Measurements from ENCODE around the gene MGAT3. TPM values are rescaled to one million over a fixed set of nuclear protein-coding genes. Genes with fewer than 3 reads are reported as not detected.

MGAT3 gene
- total and polyA plus RNA-seq, 2 of the 13 experiments (the other 11 are each of a cell fraction or from before 2014, with no cell fraction given), result 0.11 to 0.15 TPM

DNA sequence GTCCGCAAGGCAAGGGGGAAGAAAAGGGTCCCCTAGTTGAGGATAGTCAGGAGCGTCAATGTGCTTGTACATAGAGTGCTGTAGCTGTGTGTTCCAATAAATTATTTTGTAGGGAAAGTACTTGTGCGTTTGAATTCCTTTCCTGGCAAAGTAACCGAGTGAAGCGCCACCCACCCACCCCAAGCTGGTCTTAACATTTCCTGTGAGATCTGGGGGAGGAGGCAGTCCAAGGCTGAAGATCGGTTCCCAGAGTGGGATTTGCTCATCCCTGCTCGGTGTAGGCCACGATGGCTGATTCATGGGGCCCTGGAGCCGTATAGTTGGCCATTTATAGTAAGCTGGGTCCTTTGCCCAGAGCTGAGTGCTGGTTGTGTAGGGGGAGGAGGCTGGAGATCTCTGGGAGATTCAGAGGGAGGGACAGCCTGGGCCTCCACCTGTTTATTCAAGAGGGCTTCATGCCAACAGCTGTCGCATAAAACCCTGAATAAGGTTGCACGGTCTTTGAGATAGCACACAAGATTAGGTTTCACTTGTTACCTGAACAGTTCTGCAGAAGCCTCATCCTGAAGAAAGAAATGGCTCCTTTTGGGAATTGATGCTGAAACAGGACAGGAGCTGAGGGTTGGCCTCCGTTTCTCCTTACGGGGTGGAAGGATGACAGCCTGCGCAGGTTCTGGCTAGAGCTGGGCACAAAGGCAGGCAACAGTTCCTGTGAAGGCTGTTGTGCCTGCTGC lies 65.9 kb downstream of the MGAT3 start (continued):
- TF ChIP-seq, protein P1, sequence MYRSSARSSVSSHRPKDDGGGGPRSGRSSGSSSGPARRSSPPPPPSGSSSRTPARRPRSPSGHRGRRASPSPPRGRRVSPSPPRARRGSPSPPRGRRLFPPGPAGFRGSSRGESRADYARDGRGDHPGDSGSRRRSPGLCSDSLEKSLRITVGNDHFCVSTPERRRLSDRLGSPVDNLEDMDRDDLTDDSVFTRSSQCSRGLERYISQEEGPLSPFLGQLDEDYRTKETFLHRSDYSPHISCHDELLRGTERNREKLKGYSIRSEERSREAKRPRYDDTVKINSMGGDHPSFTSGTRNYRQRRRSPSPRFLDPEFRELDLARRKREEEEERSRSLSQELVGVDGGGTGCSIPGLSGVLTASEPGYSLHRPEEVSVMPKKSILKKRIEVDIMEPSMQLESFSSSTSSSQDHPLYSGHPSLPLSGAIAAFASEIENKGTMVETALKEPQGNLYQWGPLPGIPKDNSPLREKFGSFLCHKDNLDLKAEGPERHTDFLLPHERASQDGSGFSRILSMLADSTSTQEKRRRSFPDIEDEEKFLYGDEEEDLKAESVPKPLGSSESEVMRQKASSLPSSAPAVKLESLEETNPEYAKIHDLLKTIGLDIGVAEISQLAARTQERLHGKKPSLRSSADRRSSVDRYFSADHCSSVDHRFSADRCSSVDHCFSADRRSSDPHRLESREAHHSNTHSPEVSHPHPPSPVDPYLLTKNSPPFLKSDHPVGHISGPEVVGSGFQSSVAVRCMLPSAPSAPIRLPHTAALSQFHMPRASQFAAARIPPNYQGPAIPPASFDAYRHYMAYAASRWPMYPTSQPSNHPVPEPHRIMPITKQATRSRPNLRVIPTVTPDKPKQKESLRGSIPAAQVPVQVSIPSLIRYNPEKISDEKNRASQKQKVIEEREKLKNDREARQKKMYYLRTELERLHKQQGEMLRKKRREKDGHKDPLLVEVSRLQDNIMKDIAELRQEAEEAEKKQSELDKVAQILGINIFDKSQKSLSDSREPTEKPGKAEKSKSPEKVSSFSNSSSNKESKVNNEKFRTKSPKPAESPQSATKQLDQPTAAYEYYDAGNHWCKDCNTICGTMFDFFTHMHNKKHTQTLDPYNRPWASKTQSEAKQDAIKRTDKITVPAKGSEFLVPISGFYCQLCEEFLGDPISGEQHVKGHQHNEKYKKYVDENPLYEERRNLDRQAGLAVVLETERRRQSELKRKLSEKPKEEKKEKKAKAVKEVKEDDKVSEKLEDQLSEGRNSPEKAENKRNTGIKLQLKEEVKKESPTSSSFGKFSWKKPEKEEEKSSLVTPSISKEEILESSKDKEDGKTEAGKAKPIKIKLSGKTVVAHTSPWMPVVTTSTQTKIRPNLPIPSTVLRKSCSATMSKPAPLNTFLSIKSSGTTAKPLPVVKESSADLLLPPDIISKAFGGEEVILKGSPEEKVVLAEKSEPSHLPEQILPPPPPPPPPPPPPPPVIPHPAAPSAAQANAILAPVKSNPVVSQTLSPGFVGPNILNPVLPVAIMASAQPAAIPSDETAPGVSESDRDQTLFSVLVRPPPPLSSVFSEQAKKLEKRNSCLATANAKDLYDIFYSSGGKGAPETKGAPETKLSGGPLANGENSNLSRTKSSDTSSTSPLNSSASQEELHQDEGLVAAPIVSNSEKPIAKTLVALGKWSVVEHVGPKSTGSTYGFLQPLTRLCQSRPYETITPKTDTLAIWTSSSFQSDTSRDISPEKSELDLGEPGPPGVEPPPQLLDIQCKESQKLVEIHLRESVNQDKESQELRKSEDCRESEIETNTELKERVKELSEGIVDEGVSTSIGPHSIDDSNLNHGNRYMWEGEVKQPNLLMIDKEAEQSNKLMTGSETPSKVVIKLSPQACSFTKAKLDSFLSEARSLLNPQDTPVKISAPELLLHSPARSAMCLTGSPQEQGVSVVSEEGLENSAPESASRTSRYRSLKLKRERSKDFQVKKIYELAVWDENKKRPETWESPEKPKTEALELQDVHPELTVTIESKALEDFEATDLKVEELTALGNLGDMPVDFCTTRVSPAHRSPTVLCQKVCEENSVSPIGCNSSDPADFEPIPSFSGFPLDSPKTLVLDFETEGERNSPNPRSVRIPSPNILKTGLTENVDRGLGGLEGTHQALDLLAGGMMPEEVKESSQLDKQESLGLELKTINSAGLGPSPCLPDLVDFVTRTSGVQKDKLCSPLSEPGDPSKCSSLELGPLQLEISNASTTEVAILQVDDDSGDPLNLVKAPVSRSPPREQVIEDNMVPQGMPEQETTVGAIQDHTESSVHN (CRISPR knock-in tag; IDR thresholded peaks at IDR 0.05), result no peak; the same call in 1 of the 2 replicates
- no peak for TF ChIP-seq ZNF230 (CRISPR knock-in tag; IDR thresholded peaks at IDR 0.05)
- TF ChIP-seq, protein P2, sequence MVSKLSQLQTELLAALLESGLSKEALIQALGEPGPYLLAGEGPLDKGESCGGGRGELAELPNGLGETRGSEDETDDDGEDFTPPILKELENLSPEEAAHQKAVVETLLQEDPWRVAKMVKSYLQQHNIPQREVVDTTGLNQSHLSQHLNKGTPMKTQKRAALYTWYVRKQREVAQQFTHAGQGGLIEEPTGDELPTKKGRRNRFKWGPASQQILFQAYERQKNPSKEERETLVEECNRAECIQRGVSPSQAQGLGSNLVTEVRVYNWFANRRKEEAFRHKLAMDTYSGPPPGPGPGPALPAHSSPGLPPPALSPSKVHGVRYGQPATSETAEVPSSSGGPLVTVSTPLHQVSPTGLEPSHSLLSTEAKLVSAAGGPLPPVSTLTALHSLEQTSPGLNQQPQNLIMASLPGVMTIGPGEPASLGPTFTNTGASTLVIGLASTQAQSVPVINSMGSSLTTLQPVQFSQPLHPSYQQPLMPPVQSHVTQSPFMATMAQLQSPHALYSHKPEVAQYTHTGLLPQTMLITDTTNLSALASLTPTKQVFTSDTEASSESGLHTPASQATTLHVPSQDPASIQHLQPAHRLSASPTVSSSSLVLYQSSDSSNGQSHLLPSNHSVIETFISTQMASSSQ (IDR thresholded peaks at IDR 0.05; ENCODE audit: low read depth), result no peak
- TF ChIP-seq, protein P2 (CRISPR knock-in tag; IDR thresholded peaks at IDR 0.05; ENCODE audit: borderline replicate concordance), result no peak
- no peak for TF ChIP-seq KAT8 (CRISPR knock-in tag; IDR thresholded peaks at IDR 0.05)
- no peak for TF ChIP-seq ZNF451 (CRISPR knock-in tag; IDR thresholded peaks at IDR 0.05)
- TF ChIP-seq KDM6A (CRISPR knock-in tag; IDR thresholded peaks at IDR 0.05; ENCODE audit: low read depth), result no peak
- TF ChIP-seq, protein P3, sequence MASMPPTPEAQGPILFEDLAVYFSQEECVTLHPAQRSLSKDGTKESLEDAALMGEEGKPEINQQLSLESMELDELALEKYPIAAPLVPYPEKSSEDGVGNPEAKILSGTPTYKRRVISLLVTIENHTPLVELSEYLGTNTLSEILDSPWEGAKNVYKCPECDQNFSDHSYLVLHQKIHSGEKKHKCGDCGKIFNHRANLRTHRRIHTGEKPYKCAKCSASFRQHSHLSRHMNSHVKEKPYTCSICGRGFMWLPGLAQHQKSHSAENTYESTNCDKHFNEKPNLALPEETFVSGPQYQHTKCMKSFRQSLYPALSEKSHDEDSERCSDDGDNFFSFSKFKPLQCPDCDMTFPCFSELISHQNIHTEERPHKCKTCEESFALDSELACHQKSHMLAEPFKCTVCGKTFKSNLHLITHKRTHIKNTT (CRISPR knock-in tag; IDR thresholded peaks at IDR 0.05), result no peak
- TF ChIP-seq, protein P4, sequence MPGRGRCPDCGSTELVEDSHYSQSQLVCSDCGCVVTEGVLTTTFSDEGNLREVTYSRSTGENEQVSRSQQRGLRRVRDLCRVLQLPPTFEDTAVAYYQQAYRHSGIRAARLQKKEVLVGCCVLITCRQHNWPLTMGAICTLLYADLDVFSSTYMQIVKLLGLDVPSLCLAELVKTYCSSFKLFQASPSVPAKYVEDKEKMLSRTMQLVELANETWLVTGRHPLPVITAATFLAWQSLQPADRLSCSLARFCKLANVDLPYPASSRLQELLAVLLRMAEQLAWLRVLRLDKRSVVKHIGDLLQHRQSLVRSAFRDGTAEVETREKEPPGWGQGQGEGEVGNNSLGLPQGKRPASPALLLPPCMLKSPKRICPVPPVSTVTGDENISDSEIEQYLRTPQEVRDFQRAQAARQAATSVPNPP (CRISPR knock-in tag; IDR thresholded peaks at IDR 0.05), result 0 out of 2 replicates have a peak, but pooled peaks have one; percentile 19
- no peak for TF ChIP-seq HOXA7 (CRISPR knock-in tag; IDR thresholded peaks at IDR 0.05)
- TF ChIP-seq SRSF4 (IDR thresholded peaks at IDR 0.05; ENCODE audit: low read depth, low read length, poor library complexity, severe bottlenecking), result no peak
- TF ChIP-seq KLF15 (CRISPR knock-in tag; IDR thresholded peaks at IDR 0.05; ENCODE audit: borderline replicate concordance), result no peak
- no peak for TF ChIP-seq FIP1L1 (IDR thresholded peaks at IDR 0.05; ENCODE audit: borderline replicate concordance, insufficient read depth, low read depth, low read length)
- TF ChIP-seq ZNF615 (CRISPR knock-in tag; IDR thresholded peaks at IDR 0.05; ENCODE audit: borderline replicate concordance), result no peak
